ENCODE data around the gene ZEB2.

Gene ZEB2

GRCh38 chr2:144429396-144430112, 90.4 kb downstream of the ZEB2 start:
- peaks cover 11% of the 10 kb centered on the region; the same call in 1 of the 2 replicates for H3K36me3 ChIP-seq (ENCODE audit: insufficient read depth, low read length)
- H3K27me3 ChIP-seq (ENCODE audit: insufficient read depth, low read length, poor library complexity), result no peaks in the 10 kb centered on the region
- peaks cover 4% of the 10 kb centered on the region; the same call in 1 of the 2 replicates for H3K4me1 ChIP-seq (ENCODE audit: insufficient read depth, low read length)

DNA sequence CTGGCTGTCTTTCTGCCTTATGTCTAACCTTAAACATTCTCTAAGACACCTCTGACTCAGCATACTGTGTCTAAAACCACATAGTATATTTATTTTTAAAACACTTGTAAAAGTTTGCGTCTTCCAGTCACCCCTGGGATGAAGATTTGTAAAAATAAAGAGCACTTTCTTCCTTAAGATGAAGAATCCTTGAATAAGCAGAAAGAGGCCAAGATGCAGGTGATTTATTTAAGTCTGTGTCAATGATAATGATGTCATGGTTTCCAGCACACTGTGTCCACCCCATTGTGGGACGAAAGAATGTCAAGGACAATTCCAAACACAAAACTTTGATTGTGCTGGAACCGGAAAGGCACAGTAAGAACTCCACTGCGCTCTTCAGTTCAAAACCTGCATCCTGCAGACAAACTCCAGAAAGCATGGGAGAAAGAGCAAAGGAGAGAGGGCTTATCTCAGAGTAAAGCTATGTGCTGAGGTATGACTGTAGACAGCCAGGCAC, 92.9 kb downstream of the ZEB2 start:
- DNase-seq (no peak), ATAC-seq (ENCODE audit: insufficient read depth, low read depth) (no peak)
- Histone ChIP-seq H4K20me1 (ENCODE audit: insufficient read depth, low read length) (no peaks in the 10 kb centered on the region), H3K9me3 (ENCODE audit: insufficient read depth, low read length, severe bottlenecking) (no peaks in the 10 kb centered on the region), H3K4me1 (ENCODE audit: insufficient read depth, low read length) (no peaks in the 10 kb centered on the region), H3K27ac (ENCODE audit: low read length) (no peak overlapping the region), H3K79me2 (ENCODE audit: insufficient read depth, low read length) (peaks cover 2% of the 10 kb centered on the region; the same call in 1 of the 2 replicates), H3K27me3 (ENCODE audit: insufficient read depth, low read length, poor library complexity) (no peaks in the 10 kb centered on the region), H2AFZ (ENCODE audit: low read depth, low read length) (no peak overlapping the region), H3K4me3 (ENCODE audit: low read depth in 1 of 2, low read length in 2 of 2) (no peak overlapping the region), H3K36me3 (ENCODE audit: insufficient read depth, low read length) (peaks cover 12% of the 10 kb centered on the region; the same call in 1 of the 2 replicates), H3K9ac (ENCODE audit: low read depth, low read length) (no peak overlapping the region), H3K4me2 (ENCODE audit: insufficient read depth, low read length) (no peak overlapping the region)
- TF ChIP-seq EZH2 (IDR thresholded peaks at IDR 0.05; ENCODE audit: borderline replicate concordance, low read depth, low read length, severe bottlenecking), result no peak
- TF ChIP-seq, protein P1, sequence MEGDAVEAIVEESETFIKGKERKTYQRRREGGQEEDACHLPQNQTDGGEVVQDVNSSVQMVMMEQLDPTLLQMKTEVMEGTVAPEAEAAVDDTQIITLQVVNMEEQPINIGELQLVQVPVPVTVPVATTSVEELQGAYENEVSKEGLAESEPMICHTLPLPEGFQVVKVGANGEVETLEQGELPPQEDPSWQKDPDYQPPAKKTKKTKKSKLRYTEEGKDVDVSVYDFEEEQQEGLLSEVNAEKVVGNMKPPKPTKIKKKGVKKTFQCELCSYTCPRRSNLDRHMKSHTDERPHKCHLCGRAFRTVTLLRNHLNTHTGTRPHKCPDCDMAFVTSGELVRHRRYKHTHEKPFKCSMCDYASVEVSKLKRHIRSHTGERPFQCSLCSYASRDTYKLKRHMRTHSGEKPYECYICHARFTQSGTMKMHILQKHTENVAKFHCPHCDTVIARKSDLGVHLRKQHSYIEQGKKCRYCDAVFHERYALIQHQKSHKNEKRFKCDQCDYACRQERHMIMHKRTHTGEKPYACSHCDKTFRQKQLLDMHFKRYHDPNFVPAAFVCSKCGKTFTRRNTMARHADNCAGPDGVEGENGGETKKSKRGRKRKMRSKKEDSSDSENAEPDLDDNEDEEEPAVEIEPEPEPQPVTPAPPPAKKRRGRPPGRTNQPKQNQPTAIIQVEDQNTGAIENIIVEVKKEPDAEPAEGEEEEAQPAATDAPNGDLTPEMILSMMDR (IDR thresholded peaks at IDR 0.05; ENCODE audit: borderline replicate concordance, extremely low read depth, low read length, poor library complexity, severe bottlenecking), result no peak

More at GRCh38 chr2:144429396-144430112, 90.4 kb downstream of the ZEB2 start:
- H3K79me2 ChIP-seq (ENCODE audit: insufficient read depth, low read length), result peaks cover 2% of the 10 kb centered on the region; the same call in 1 of the 2 replicates
- H3K9ac ChIP-seq (ENCODE audit: low read depth, low read length), result no peak overlapping the region
- H4K20me1 ChIP-seq (ENCODE audit: insufficient read depth, low read length), result no peaks in the 10 kb centered on the region
- no peaks in the 10 kb centered on the region for H3K9me3 ChIP-seq (ENCODE audit: insufficient read depth, low read length, severe bottlenecking)
- H2AFZ ChIP-seq (ENCODE audit: low read depth, low read length), result no peak overlapping the region
- no peak for TF ChIP-seq EZH2 (IDR thresholded peaks at IDR 0.05; ENCODE audit: borderline replicate concordance, low read depth, low read length, severe bottlenecking)
- TF ChIP-seq, protein P1 (IDR thresholded peaks at IDR 0.05; ENCODE audit: borderline replicate concordance, extremely low read depth, low read length, poor library complexity, severe bottlenecking), result no peak
- H3K27ac ChIP-seq (ENCODE audit: low read length), result no peak overlapping the region
- no peak overlapping the region for H3K4me2 ChIP-seq (ENCODE audit: insufficient read depth, low read length)
- no peak for DNase-seq
- no peak overlapping the region for H3K4me3 ChIP-seq (ENCODE audit: low read depth in 1 of 2, low read length in 2 of 2)
- ATAC-seq (ENCODE audit: insufficient read depth, low read depth), result no peak

- no peak for TF ChIP-seq EZH2 (IDR thresholded peaks at IDR 0.05; ENCODE audit: borderline replicate concordance, low read depth, low read length, severe bottlenecking)
- TF ChIP-seq, protein P1 (IDR thresholded peaks at IDR 0.05; ENCODE audit: borderline replicate concordance, extremely low read depth, low read length, poor library complexity, severe bottlenecking), result no peak
- Histone ChIP-seq H3K36me3 (ENCODE audit: insufficient read depth, low read length) (peaks cover 12% of the 10 kb centered on the region; the same call in 1 of the 2 replicates), H3K27ac (ENCODE audit: low read length) (no peak overlapping the region), H2AFZ (ENCODE audit: low read depth, low read length) (no peak overlapping the region), H3K27me3 (ENCODE audit: insufficient read depth, low read length, poor library complexity) (no peaks in the 10 kb centered on the region), H3K4me2 (ENCODE audit: insufficient read depth, low read length) (no peak overlapping the region), H3K79me2 (ENCODE audit: insufficient read depth, low read length) (peaks cover 2% of the 10 kb centered on the region; the same call in 1 of the 2 replicates), H3K4me3 (ENCODE audit: low read depth in 1 of 2, low read length in 2 of 2) (no peak overlapping the region), H3K4me1 (ENCODE audit: insufficient read depth, low read length) (no peaks in the 10 kb centered on the region), H3K9me3 (ENCODE audit: insufficient read depth, low read length, severe bottlenecking) (no peaks in the 10 kb centered on the region), H4K20me1 (ENCODE audit: insufficient read depth, low read length) (no peaks in the 10 kb centered on the region), H3K9ac (ENCODE audit: low read depth, low read length) (no peak overlapping the region)
- DNase-seq, result no peak
- ATAC-seq (ENCODE audit: insufficient read depth, low read depth), result no peak
These were observed 93.6 kb downstream of the ZEB2 start for GRCh38 chr2:144426355-144426754.
